Natural killer cell (primary cell): ENCODE data around the gene S100A5. TPM values are rescaled to one million over a fixed set of nuclear protein-coding genes. Genes with fewer than 3 reads are reported as not detected.

Source experiments
- ATAC-seq, 3 donors: fragments of 150-1000 bp in 2 of 3; fragments of 200-7000 bp in 1 of 3; cut with Tn5 transposase; 1 replicate in 1 of 3; 2 replicates in 2 of 3; pipeline ENCODE4 v1.10.0; 2021; ENCODE audit warnings: mild to moderate bottlenecking in 2 of 3, moderate library complexity in 2 of 3
- DNase-seq, 2 donors: peaks; one replicate each; pipeline versions ENCODE4 v3.0.0 to v3.0.0-alpha.2; 2013 to 2021; ENCODE audit warnings: mixed read lengths in 1 of 2
- H3K27ac ChIP-seq: one replicate; pipeline ENCODE4 v1.5.1; 2013; ENCODE audit warnings: mild to moderate bottlenecking, low read length
- H3K27me3 ChIP-seq: one replicate; pipeline ENCODE4 v1.6.1; 2013; ENCODE audit warnings: low read length; ENCODE audit not compliant: control insufficient read depth, insufficient read depth
- H3K36me3 ChIP-seq: one replicate; pipeline ENCODE4 v1.6.1; 2013; ENCODE audit warnings: low read length; ENCODE audit not compliant: control insufficient read depth, insufficient read depth
- H3K4me1 ChIP-seq: one replicate; pipeline ENCODE4 v1.6.1; 2013; ENCODE audit warnings: low read length; ENCODE audit not compliant: control insufficient read depth, insufficient read depth
- H3K4me3 ChIP-seq: one replicate; pipeline ENCODE4 v1.5.1; 2013; ENCODE audit warnings: low read length
- H3K9me3 ChIP-seq: one replicate; pipeline ENCODE4 v1.6.1; 2013; ENCODE audit warnings: low read length; ENCODE audit not compliant: control insufficient read depth, insufficient read depth
- H3K27ac Mint-ChIP-seq, 2 donors: one replicate each; pipeline ENCODE4 v1.8.0; 2022; ENCODE audit warnings: mild to moderate bottlenecking in 2 of 2, mixed read lengths in 2 of 2, moderate library complexity in 1 of 2
- H3K27me3 Mint-ChIP-seq, 2 donors: one replicate each; pipeline ENCODE4 v1.8.0; 2022; ENCODE audit warnings: low read depth in 2 of 2, mixed read lengths in 2 of 2
- H3K36me3 Mint-ChIP-seq: one replicate; pipeline ENCODE4 v1.8.0; 2022; ENCODE audit warnings: mixed read lengths
- H3K4me1 Mint-ChIP-seq, 2 donors: one replicate each; pipeline ENCODE4 v1.8.0; 2022; ENCODE audit warnings: mixed read lengths in 2 of 2
- H3K4me3 Mint-ChIP-seq: one replicate; pipeline ENCODE4 v1.8.0; 2022; ENCODE audit warnings: mild to moderate bottlenecking, moderate library complexity, mixed read lengths
- H3K9me3 Mint-ChIP-seq, 2 donors: one replicate each; pipeline ENCODE4 v1.8.0; 2022; ENCODE audit warnings: mixed read lengths in 2 of 2
- CTCF ChIP-seq: fragments of 200-600 bp; IDR thresholded peaks from one replicate; pipeline ENCODE4 v1.8.0; 2022; ENCODE audit warnings: antibody characterized with exemption
- WGBS: methylation state at CpG from one replicate; pipeline ENCODE4 v1.1.7; 2013; ENCODE audit warnings: missing lambda C conversion rate; ENCODE audit not compliant: insufficient coverage; 5-methylcytosine and 5-hydroxymethylcytosine counted together
- intact Hi-C: fragments of 100-400 bp; cut with micrococcal nuclease; formaldehyde crosslinking; loops from one replicate; pipeline ENCODE4 v1.14.2; 2022
- total RNA-seq, 4 donors: library from RNA; stranded (reverse); fragments of 120-200 nt in 1 of 4; gene quantifications; one replicate each; pipeline versions ENCODE4 v1.2.3 to v1.2.4, GENCODE V29; 2013 to 2022

S100A5 gene
- total RNA-seq, 3 donors from 2014 or later (not counting 1 experiment from before 2014, with no cell fraction given), result not detected

GRCh38 chr1:153560771-153561465, 20.2 kb upstream of the S100A5 start:
- Histone ChIP-seq H3K4me3 (no peak overlapping the region), H3K36me3 (no peaks in the 10 kb centered on the region), H3K9me3 (no peaks in the 10 kb centered on the region), H3K27me3 (no peaks in the 10 kb centered on the region), H3K27ac (no peak overlapping the region), H3K4me1 (peaks cover 8% of the 10 kb centered on the region)
- Mint-ChIP-seq H3K4me3 (no peak overlapping the region), H3K27me3 (no peaks in the 10 kb centered on the region), H3K9me3 (no peaks in the 10 kb centered on the region), H3K27ac (no peak overlapping the region), H3K36me3 (no peaks in the 10 kb centered on the region), H3K4me1 (peaks cover 4 to 9% of the 10 kb centered on the region in 2 donors)
- intact Hi-C loops, result no loop called here
- DNase-seq (no peak), ATAC-seq (no peak)
- 96% methylated on average over 10 of the region's 10 CpGs for WGBS
- TF ChIP-seq CTCF, result no peak

- H3K4me3 ChIP-seq, result no peak overlapping the region
- H3K36me3 ChIP-seq, result no peaks in the 10 kb centered on the region
- Mint-ChIP-seq H3K27ac (no peak overlapping the region), H3K36me3 (no peaks in the 10 kb centered on the region), H3K27me3 (no peaks in the 10 kb centered on the region), H3K4me1 (peaks cover 0 to 2% of the 10 kb centered on the region in 2 donors), H3K4me3 (no peak overlapping the region), H3K9me3 (no peaks in the 10 kb centered on the region)
- ATAC-seq (no peak), DNase-seq (no peak)
- no peak overlapping the region for H3K27ac ChIP-seq
- no peaks in the 10 kb centered on the region for H3K27me3 ChIP-seq
- peaks cover 1% of the 10 kb centered on the region for H3K4me1 ChIP-seq
- no peak for TF ChIP-seq CTCF
- H3K9me3 ChIP-seq, result no peaks in the 10 kb centered on the region
- no CpG with 5 or more reads among the region's 2 CpGs for WGBS
- intact Hi-C loops, result no loop called here
Observed at GRCh38 chr1:153560241-153560640, 19.5 kb upstream of the S100A5 start.

GRCh38 chr1:153557877-153558276, 17.1 kb upstream of the S100A5 start:
- ATAC-seq (no peak), DNase-seq (no peak)
- Histone ChIP-seq H3K9me3 (no peaks in the 10 kb centered on the region), H3K27me3 (no peaks in the 10 kb centered on the region), H3K4me3 (no peak overlapping the region), H3K27ac (no peak overlapping the region), H3K4me1 (no peaks in the 10 kb centered on the region), H3K36me3 (no peaks in the 10 kb centered on the region)
- 100% methylated on average over 2 of the region's 3 CpGs for WGBS
- no peak for TF ChIP-seq CTCF
- intact Hi-C loops, result no loop called here
- Mint-ChIP-seq H3K27me3 (no peaks in the 10 kb centered on the region), H3K4me3 (no peak overlapping the region), H3K9me3 (no peaks in the 10 kb centered on the region), H3K4me1 (no peaks in the 10 kb centered on the region), H3K27ac (no peak overlapping the region), H3K36me3 (no peaks in the 10 kb centered on the region)

DNA sequence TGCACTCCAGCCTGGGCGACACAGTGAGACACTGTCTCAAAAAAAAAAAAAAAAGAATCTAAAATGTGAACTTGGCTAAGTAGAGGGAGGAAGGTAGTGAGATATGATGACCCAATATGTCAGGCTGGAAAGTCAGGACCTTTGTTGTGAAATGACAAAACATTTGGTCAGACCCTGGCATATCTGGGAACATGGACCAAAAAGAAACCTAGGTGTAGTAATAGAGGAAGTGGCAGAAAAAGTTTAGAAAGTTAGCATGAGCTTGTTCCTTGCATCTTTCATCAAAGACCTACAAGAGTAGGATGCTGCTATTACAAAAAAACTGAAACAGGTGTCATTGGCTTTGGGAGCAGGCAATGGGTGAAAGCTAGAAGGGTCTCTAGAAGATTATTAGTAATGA, 15.6 kb upstream of the S100A5 start:
- intact Hi-C loops, result no loop called here
- no peak for TF ChIP-seq CTCF
- Histone ChIP-seq H3K4me3 (no peak overlapping the region), H3K4me1 (no peaks in the 10 kb centered on the region), H3K9me3 (no peaks in the 10 kb centered on the region), H3K27me3 (no peaks in the 10 kb centered on the region), H3K27ac (no peak overlapping the region), H3K36me3 (no peaks in the 10 kb centered on the region)
- WGBS, result 100% methylated on average over 1 of the region's 1 CpG
- DNase-seq, result no peak
- Mint-ChIP-seq H3K27ac (no peak overlapping the region), H3K36me3 (no peaks in the 10 kb centered on the region), H3K4me1 (no peaks in the 10 kb centered on the region), H3K27me3 (peaks cover 0 to under 1% of the 10 kb centered on the region in 2 donors), H3K9me3 (no peaks in the 10 kb centered on the region), H3K4me3 (no peak overlapping the region)
- ATAC-seq, result no peak
